IMR-90 (cell line): ENCODE measurements around the gene LHFPL3. TPM values are rescaled to one million over a fixed set of nuclear protein-coding genes. Genes with fewer than 3 reads are reported as not detected.

Experiments
- ATAC-seq: fragments of 200-7000 bp; cut with Tn5 transposase; 2 replicates; pipeline ENCODE4 v1.9.1; 2020; ENCODE audit warnings: low read depth, mild to moderate bottlenecking, moderate library complexity
- BruUV-seq: library from RNA; stranded (reverse); fragments of 400-500 nt; replicated peaks from 2 replicates; lab custom pipeline; 2021; lab: Mats Ljungman, UMichigan
- CTCF ChIA-PET: fragments of 300-600 bp; formaldehyde crosslinking; extraction: SDS; loops from one replicate; lab custom pipeline; 2021; ENCODE audit warnings: antibody characterized with exemption; lab: Yijun Ruan, JAX
- POLR2A ChIA-PET: fragments of 300-600 bp; sonication (Branson Sonifier 250); formaldehyde crosslinking; loops from one replicate; lab custom pipeline; 2022; ENCODE audit warnings: antibody characterized with exemption; ENCODE audit not compliant: unreplicated experiment; lab: Charles Lee
- DNase-seq: peaks from one replicate; pipeline ENCODE4 v3.0.0; 2013
- H2AFZ ChIP-seq: replicated peaks from 2 replicates; pipeline ENCODE3; 2013; ENCODE audit warnings: low read length, mild to moderate bottlenecking; ENCODE audit not compliant: poor library complexity
- H2AK5ac ChIP-seq: 2 replicates; pipeline ENCODE4 v1.6.1; 2013; ENCODE audit warnings: low read depth, low read length, inconsistent platforms
- H2AK9ac ChIP-seq: replicated peaks from 2 replicates; pipeline ENCODE3; 2013; ENCODE audit warnings: mild to moderate bottlenecking, low read depth, low read length, moderate library complexity; ENCODE audit not compliant: poor library complexity
- H2BK120ac ChIP-seq: 2 replicates; pipeline ENCODE4 v1.6.1; 2013; ENCODE audit warnings: low read depth, low read length, inconsistent platforms
- H2BK15ac ChIP-seq: 3 replicates; pipeline ENCODE4 v1.6.1; 2013; ENCODE audit warnings: low read depth, low read length, inconsistent platforms
- H2BK20ac ChIP-seq: 2 replicates; pipeline ENCODE4 v1.6.1; 2013; ENCODE audit warnings: low read depth, mild to moderate bottlenecking, inconsistent platforms, low read length, moderate library complexity
- H2BK5ac ChIP-seq: 2 replicates; pipeline ENCODE4 v1.6.1; 2013; ENCODE audit warnings: mild to moderate bottlenecking, low read depth, low read length, inconsistent platforms; ENCODE audit not compliant: poor library complexity, severe bottlenecking
- H3K14ac ChIP-seq: replicated peaks from 2 replicates; pipeline ENCODE4 v1.6.1; 2013; ENCODE audit warnings: low read depth, low read length, inconsistent platforms
- H3K18ac ChIP-seq: 2 replicates; pipeline ENCODE4 v1.6.1; 2013; ENCODE audit warnings: low read depth, low read length, control low read depth
- H3K23ac ChIP-seq: 2 replicates; pipeline ENCODE4 v1.6.1; 2013; ENCODE audit warnings: low read depth, low read length, inconsistent platforms
- H3K27ac ChIP-seq: 2 replicates; pipeline ENCODE4 v1.5.1; 2013; ENCODE audit warnings: mild to moderate bottlenecking, control low read depth, low read length; ENCODE audit not compliant: insufficient read depth
- H3K27me3 ChIP-seq: 2 replicates; pipeline ENCODE4 v1.6.1; 2013; ENCODE audit warnings: low read length; ENCODE audit not compliant: control insufficient read depth, insufficient read depth
- H3K36me3 ChIP-seq: 2 replicates; pipeline ENCODE4 v1.6.1; 2013; ENCODE audit warnings: low read length, mixed read lengths; ENCODE audit not compliant: control insufficient read depth, insufficient read depth
- H3K4ac ChIP-seq: 2 replicates; pipeline ENCODE4 v1.6.1; 2013; ENCODE audit warnings: low read depth, low read length, inconsistent platforms
- H3K4me1 ChIP-seq: 2 replicates; pipeline ENCODE4 v1.6.1; 2013; ENCODE audit warnings: low read length, mixed read lengths; ENCODE audit not compliant: control insufficient read depth, insufficient read depth
- H3K4me2 ChIP-seq: 2 replicates; pipeline ENCODE4 v1.6.1; 2013; ENCODE audit warnings: low read depth, mild to moderate bottlenecking, control low read depth, low read length, moderate library complexity
- H3K4me3 ChIP-seq: 2 replicates; pipeline ENCODE4 v1.5.1; 2013; ENCODE audit warnings: low read depth, mild to moderate bottlenecking, control low read depth, low read length, moderate library complexity; ENCODE audit not compliant: insufficient read depth
- H3K56ac ChIP-seq: 2 replicates; pipeline ENCODE4 v1.6.1; 2013; ENCODE audit warnings: low read length, inconsistent platforms; ENCODE audit not compliant: insufficient read depth; ENCODE audit errors: extremely low read depth
- H3K79me1 ChIP-seq, 2 experiments: 2 replicates each; pipeline ENCODE4 v1.6.1; 2013; ENCODE audit warnings: low read length in 2 of 2, inconsistent platforms in 1 of 2, low read depth in 1 of 2
- H3K9ac ChIP-seq: 2 replicates; pipeline ENCODE4 v1.6.1; 2013; ENCODE audit warnings: low read depth, low read length, control low read depth
- H3K9me1 ChIP-seq: 2 replicates; pipeline ENCODE4 v1.6.1; 2013; ENCODE audit warnings: low read length, inconsistent platforms; ENCODE audit not compliant: insufficient read depth
- H3K9me3 ChIP-seq: 2 replicates; pipeline ENCODE4 v1.6.1; 2013; ENCODE audit warnings: low read length; ENCODE audit not compliant: control insufficient read depth, insufficient read depth
- H4K20me1 ChIP-seq: 2 replicates; pipeline ENCODE4 v1.6.1; 2013; ENCODE audit warnings: low read length, inconsistent platforms; ENCODE audit not compliant: insufficient read depth
- H4K5ac ChIP-seq: 2 replicates; pipeline ENCODE4 v1.6.1; 2013; ENCODE audit warnings: mild to moderate bottlenecking, low read depth, low read length, control low read depth
- H4K8ac ChIP-seq, 2 experiments: 2 replicates each; pipeline ENCODE4 v1.6.1; 2013; ENCODE audit warnings: low read depth in 2 of 2, low read length in 2 of 2, control low read depth in 1 of 2, inconsistent platforms in 1 of 2
- H4K91ac ChIP-seq: 2 replicates; pipeline ENCODE4 v1.6.1; 2013; ENCODE audit warnings: low read depth, low read length, inconsistent platforms; ENCODE audit not compliant: insufficient read depth
- CTCF ChIP-seq: conservative IDR thresholded peaks from 2 replicates; pipeline ENCODE4 v1.5.1; 2012; ENCODE audit warnings: mild to moderate bottlenecking, low read depth, low read length, improper control_type of control experiment
- MXI1 ChIP-seq: IDR thresholded peaks from 2 replicates; pipeline ENCODE4 v1.6.1; 2012; ENCODE audit warnings: low read depth, mild to moderate bottlenecking, low read length, moderate library complexity, borderline replicate concordance
- POLR2A ChIP-seq: IDR thresholded peaks from 2 replicates; pipeline ENCODE4 v1.6.1; 2012; ENCODE audit warnings: mild to moderate bottlenecking, low read depth, low read length
- RFX5 ChIP-seq: IDR thresholded peaks from 2 replicates; pipeline ENCODE4 v1.8.0; 2012; ENCODE audit warnings: low read depth, mild to moderate bottlenecking, low read length, moderate library complexity
- WGBS, 2 experiments: methylation state at CpG; one replicate each; pipeline versions ENCODE4 v1.1.5 to v1.1.7; 2013; ENCODE audit warnings: missing lambda C conversion rate in 2 of 2; ENCODE audit not compliant: insufficient read length in 1 of 2; ENCODE audit errors: extremely low coverage in 2 of 2; 5-methylcytosine and 5-hydroxymethylcytosine counted together
- dilution Hi-C: fragments of 300-500 bp; cut with HindIII; formaldehyde crosslinking; loops from one replicate; pipeline ENCODE4 v1.14.3; 2018; ENCODE audit warnings: low sequenced_read_pairs; ENCODE audit not compliant: unreplicated experiment
- in situ Hi-C: fragments of 300-500 bp; cut with MboI; formaldehyde crosslinking; loops from 3 replicates; pipeline ENCODE4 v1.14.3; 2019; ENCODE audit warnings: low sequenced_read_pairs, inconsistent platforms, mixed read lengths
- intact Hi-C: fragments of 100-400 bp; cut with micrococcal nuclease; formaldehyde crosslinking; loops from 2 replicates; pipeline ENCODE4 v1.10.0; 2022
- polyA plus RNA-seq, 3 experiments: library from polyadenylated mRNA; depleted of rRNA; stranded (reverse); fragments of >200 nt; gene quantifications; 2 replicates each; pipeline ENCODE4 v1.2.3, GENCODE V29; 2012; ENCODE audit warnings: low replicate concordance in 1 of 3
- total RNA-seq: library from RNA; depleted of rRNA; stranded (reverse); fragments of >200 nt; gene quantifications from 2 replicates; pipeline ENCODE4 v1.2.3, GENCODE V29; 2012

Gene LHFPL3
- total and polyA plus RNA-seq, 2 of the 4 experiments (the other 2 are of a cell fraction): not detected

- dilution Hi-C loops: no loop called here
- CTCF ChIA-PET: interaction anchor here (0.7 kb wide), 1 partner anchor 13 kb away, joined by 4 read pairs; no protein-coding TSS in a partner anchor
Observed at GRCh38 chr7:104655592-104655991, 327.2 kb downstream of the LHFPL3 start.

More at GRCh38 chr7:104655592-104655991, 327.2 kb downstream of the LHFPL3 start:
- no peak overlapping the region for H3K23ac ChIP-seq
- H3K27me3 ChIP-seq: no peaks in the 10 kb centered on the region
- no peak overlapping the region for H3K56ac ChIP-seq
- no TSS peak for BruUV-seq
- DNase-seq (no peak), ATAC-seq (no peak)
- H2AK9ac ChIP-seq: no peak overlapping the region
- peaks cover 1% of the 10 kb centered on the region; the same call in 1 of the 2 replicates for H3K9me3 ChIP-seq
- intact Hi-C loops (no loop called here), in situ Hi-C loops (no loop called here)
- H3K79me1 ChIP-seq: no peaks in the 10 kb centered on the region
- H4K20me1 ChIP-seq: no peaks in the 10 kb centered on the region
- H4K8ac ChIP-seq: no peak overlapping the region
- WGBS, 2 experiments: no CpG with 5 or more reads among the region's 3 CpGs
- H2BK15ac ChIP-seq: no peak overlapping the region
- no peak overlapping the region for H2BK120ac ChIP-seq
- H2AFZ ChIP-seq: no peak overlapping the region
- no peaks in the 10 kb centered on the region for H3K36me3 ChIP-seq
- TF ChIP-seq RFX5: no peak
- no peak for TF ChIP-seq MXI1
- TF ChIP-seq POLR2A: no peak
- no peak for TF ChIP-seq CTCF
- H3K14ac ChIP-seq: no peak overlapping the region
- H3K4me1 ChIP-seq: no peaks in the 10 kb centered on the region
- no peak overlapping the region for H4K91ac ChIP-seq
- no peak overlapping the region for H3K27ac ChIP-seq
- no peak overlapping the region for H3K18ac ChIP-seq
- H3K9ac ChIP-seq: no peak overlapping the region
- no peak overlapping the region for H3K4ac ChIP-seq
- no peak overlapping the region for H4K5ac ChIP-seq
- no peak overlapping the region for H2AK5ac ChIP-seq
- no peak overlapping the region for H3K4me2 ChIP-seq
- H2BK5ac ChIP-seq: no peak overlapping the region
- H3K4me3 ChIP-seq: no peak overlapping the region
- no peaks in the 10 kb centered on the region for H3K9me1 ChIP-seq
- POLR2A ChIA-PET: no interaction called here
- H2BK20ac ChIP-seq: no peak overlapping the region
